ENCODE results near the gene MTERF4. TPM values are rescaled to one million over a fixed set of nuclear protein-coding genes. Genes with fewer than 3 reads are reported as not detected.

MTERF4 gene, protein sequence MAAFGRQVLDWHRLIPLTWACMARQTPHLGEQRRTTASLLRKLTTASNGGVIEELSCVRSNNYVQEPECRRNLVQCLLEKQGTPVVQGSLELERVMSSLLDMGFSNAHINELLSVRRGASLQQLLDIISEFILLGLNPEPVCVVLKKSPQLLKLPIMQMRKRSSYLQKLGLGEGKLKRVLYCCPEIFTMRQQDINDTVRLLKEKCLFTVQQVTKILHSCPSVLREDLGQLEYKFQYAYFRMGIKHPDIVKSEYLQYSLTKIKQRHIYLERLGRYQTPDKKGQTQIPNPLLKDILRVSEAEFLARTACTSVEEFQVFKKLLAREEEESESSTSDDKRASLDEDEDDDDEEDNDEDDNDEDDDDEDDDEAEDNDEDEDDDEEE
- total RNA-seq: 43.7 and 46.2 TPM in 2 replicates
- long read RNA-seq, transcript MTERF4-204 (3 exons, 802 nt): minor isoform, 7 of 108 reads
- long read RNA-seq, transcript MTERF4-202 (4 exons, 1,637 nt): major isoform, 82 of 108 reads
- long read RNA-seq, partial matches to known transcripts: 3 of 108 reads
- long read RNA-seq, other reads (novel, unspliced or antisense): 11 of 108 reads

DNA sequence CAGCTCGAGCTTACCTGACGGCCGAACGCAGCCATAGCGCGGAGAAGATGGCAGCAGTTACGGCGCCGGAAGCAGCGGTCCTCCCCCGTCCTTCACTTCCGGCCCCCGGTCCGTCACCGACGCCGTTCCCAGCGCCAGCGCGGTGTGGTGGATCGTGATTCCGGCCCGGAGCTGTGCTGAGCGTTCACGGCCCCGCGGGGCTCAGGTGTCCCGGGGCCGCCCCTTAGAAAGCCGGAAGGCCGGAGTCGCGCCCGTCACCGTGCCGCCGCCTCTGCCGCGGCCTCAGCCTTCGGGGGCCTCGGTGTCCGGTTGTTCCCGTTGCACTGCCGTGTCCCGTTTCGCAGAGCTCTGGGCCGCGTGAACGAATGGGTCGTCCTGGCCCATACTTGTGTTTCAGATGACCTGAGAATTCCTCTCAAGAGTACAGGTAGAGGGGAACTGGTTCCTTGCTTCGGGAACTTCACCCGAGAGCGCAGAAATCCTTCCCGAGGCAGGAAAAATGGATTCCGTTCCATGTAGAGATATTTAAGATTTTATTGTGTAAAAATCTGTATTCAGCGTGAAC, at the start of gene MTERF4:
Gene MTERF4, minus strand, starts transcription at position 49 of the 565 bp plus-strand sequence. Its CDS starts 14 bp downstream, at position 35.
- TF ChIP-seq, protein P1, sequence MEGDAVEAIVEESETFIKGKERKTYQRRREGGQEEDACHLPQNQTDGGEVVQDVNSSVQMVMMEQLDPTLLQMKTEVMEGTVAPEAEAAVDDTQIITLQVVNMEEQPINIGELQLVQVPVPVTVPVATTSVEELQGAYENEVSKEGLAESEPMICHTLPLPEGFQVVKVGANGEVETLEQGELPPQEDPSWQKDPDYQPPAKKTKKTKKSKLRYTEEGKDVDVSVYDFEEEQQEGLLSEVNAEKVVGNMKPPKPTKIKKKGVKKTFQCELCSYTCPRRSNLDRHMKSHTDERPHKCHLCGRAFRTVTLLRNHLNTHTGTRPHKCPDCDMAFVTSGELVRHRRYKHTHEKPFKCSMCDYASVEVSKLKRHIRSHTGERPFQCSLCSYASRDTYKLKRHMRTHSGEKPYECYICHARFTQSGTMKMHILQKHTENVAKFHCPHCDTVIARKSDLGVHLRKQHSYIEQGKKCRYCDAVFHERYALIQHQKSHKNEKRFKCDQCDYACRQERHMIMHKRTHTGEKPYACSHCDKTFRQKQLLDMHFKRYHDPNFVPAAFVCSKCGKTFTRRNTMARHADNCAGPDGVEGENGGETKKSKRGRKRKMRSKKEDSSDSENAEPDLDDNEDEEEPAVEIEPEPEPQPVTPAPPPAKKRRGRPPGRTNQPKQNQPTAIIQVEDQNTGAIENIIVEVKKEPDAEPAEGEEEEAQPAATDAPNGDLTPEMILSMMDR (conservative IDR thresholded peaks at IDR 0.05): no peak
- H3K27ac Mint-ChIP-seq (ENCODE audit: unreplicated experiment): peak within 1 kb of the TSS; percentile 98
- no peaks in the 10 kb centered on the region for H3K9me3 Mint-ChIP-seq
- peak; percentile 76 for DNase-seq (ENCODE audit: low read depth, low spot score)
- peaks cover 24% of the 10 kb centered on the region for H3K4me1 Mint-ChIP-seq
- no peaks in the 10 kb centered on the region for H3K27me3 Mint-ChIP-seq (ENCODE audit: low read depth)
- H3K36me3 Mint-ChIP-seq (ENCODE audit: low read depth): peaks cover 3% of the 10 kb centered on the region
- peak within 1 kb of the TSS; percentile 99 for H3K4me3 Mint-ChIP-seq

DNA sequence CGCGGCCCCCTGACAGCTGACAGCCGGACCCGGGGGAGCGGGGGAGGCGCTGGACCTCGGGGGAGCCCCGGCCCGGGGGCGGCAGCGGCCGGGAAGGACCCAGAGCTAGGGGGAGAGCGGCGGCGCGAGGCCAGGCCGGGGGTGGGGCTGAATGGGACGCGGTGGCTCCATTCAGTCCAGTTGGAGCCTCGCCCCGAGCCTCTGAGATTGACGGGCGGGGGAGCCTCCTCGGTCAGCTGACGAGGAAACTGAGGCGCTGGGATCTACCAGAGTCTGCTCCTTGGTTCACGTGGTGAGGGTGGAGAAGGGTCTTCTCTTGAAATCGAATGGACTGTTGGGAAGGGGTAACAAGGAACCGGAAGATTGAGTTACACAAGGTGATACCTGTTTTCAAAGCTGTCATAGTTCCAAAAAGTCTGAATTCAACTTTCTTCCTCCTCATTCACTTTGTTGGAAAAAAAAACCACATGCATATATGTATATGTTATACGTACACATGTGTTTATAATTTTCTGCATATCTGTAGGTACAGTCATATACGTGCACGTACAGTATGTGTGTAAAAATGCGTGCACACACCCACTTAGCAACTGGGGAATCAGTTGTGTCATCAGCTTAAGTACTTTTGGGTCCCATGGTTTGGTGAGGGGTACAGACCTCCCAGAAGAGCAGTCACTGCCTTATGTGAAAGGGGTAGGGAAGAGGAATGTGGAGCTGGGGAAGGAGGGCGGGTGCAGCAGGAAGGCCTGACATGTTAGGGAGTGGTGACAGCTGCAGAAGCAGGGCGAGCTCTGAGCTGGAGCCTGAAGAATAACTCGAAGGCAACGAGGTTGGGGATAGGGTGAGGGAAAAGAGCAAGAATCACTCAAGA, 48.8 kb upstream of the MTERF4 start:
- Mint-ChIP-seq H3K27ac (ENCODE audit: unreplicated experiment) (peak overlapping the region; percentile 88), H3K4me1 (peaks cover 45% of the 10 kb centered on the region), H3K36me3 (ENCODE audit: low read depth) (no peaks in the 10 kb centered on the region), H3K27me3 (ENCODE audit: low read depth) (no peaks in the 10 kb centered on the region), H3K9me3 (no peaks in the 10 kb centered on the region), H3K4me3 (peak overlapping the region; percentile 97)
- no peak for DNase-seq (ENCODE audit: low read depth, low spot score)
- TF ChIP-seq, protein P1 (conservative IDR thresholded peaks at IDR 0.05): no peak

- Mint-ChIP-seq H3K36me3 (ENCODE audit: low read depth) (no peaks in the 10 kb centered on the region), H3K27ac (ENCODE audit: unreplicated experiment) (peak within 1 kb of the TSS; percentile 88), H3K4me3 (peak within 1 kb of the TSS; percentile 97), H3K4me1 (peaks cover 45% of the 10 kb centered on the region), H3K9me3 (no peaks in the 10 kb centered on the region), H3K27me3 (ENCODE audit: low read depth) (no peaks in the 10 kb centered on the region)
- TF ChIP-seq, protein P1 (conservative IDR thresholded peaks at IDR 0.05): no peak
- peak; percentile 84 for DNase-seq (ENCODE audit: low read depth, low spot score)
These were observed 48.0 kb upstream of the MTERF4 start, which contains the start of gene PPP1R7 for GRCh38 chr2:241149925-241150659. PPP1R7 (plus strand) TSS chr2:241150467; CDS start chr2:241150496, 29 bp downstream.

GRCh38 chr2:241149675-241149924, 47.5 kb upstream of the MTERF4 start:
- TF ChIP-seq, protein P1 (conservative IDR thresholded peaks at IDR 0.05): no peak
- DNase-seq (ENCODE audit: low read depth, low spot score): no peak
- no peaks in the 10 kb centered on the region for H3K36me3 Mint-ChIP-seq (ENCODE audit: low read depth)
- H3K4me1 Mint-ChIP-seq: peaks cover 45% of the 10 kb centered on the region
- no peaks in the 10 kb centered on the region for H3K9me3 Mint-ChIP-seq
- H3K4me3 Mint-ChIP-seq: peak overlapping the region; percentile 97
- no peak overlapping the region for H3K27ac Mint-ChIP-seq (ENCODE audit: unreplicated experiment)
- no peaks in the 10 kb centered on the region for H3K27me3 Mint-ChIP-seq (ENCODE audit: low read depth)

Measured in neural crest cell (in vitro differentiated cells).